HUES6 (cell line): ENCODE results near the gene NCAPG.

ENCODE experiments used
- H3K27ac ChIP-seq: 2 replicates; pipeline ENCODE4 v1.7.0; 2013; ENCODE audit warnings: low read depth, mild to moderate bottlenecking, low read length, inconsistent platforms
- H3K27me3 ChIP-seq: 2 replicates; pipeline ENCODE4 v1.6.1; 2013; ENCODE audit warnings: low read length; ENCODE audit not compliant: control insufficient read depth, insufficient read depth
- H3K36me3 ChIP-seq: 2 replicates; pipeline ENCODE4 v1.6.1; 2013; ENCODE audit warnings: low read length; ENCODE audit not compliant: control insufficient read depth, insufficient read depth
- H3K4me1 ChIP-seq: 2 replicates; pipeline ENCODE4 v1.6.1; 2013; ENCODE audit warnings: low read length; ENCODE audit not compliant: control insufficient read depth, insufficient read depth
- H3K4me3 ChIP-seq: 2 replicates; pipeline ENCODE4 v1.5.1; 2013; ENCODE audit warnings: low read depth, low read length
- H3K9ac ChIP-seq: one replicate; pipeline ENCODE4 v1.6.1; 2013; ENCODE audit warnings: mild to moderate bottlenecking, low read length
- H3K9me3 ChIP-seq: 2 replicates; pipeline ENCODE4 v1.6.1; 2013; ENCODE audit warnings: low read depth, low read length; ENCODE audit not compliant: control insufficient read depth, insufficient read depth

Gene NCAPG

DNA sequence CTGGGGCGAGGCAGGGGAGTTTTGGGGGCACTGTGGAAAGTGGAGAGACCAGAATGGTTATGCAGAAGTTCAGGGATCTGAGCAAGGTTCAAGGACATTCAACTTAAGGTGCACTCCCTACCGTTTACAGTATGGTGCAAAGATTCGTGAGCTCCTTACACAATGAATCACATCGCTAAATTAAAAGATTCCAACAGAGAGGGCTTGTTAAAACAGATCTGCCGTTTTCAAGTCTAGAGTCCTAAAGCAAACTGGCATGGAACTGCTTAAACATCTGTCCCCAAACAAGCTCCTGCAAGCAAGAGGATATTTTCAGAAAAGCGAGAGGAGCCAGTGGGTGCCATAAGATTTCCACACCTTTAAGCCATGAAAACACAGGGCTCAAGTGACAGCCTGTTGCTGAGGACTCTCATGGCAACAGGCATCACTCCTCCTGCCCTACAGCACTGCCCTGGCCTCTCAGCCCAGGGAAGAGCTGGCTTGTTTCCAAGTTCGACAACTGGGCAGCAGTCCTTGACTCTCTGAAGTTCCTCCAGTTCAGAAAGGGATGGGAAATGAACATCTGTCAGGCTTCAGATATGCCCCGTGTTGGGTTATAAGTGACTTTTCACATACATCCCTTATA is 39.4 kb upstream of the NCAPG start:
- peaks cover 11% of the 10 kb centered on the region for H3K9me3 ChIP-seq
- no peaks in the 10 kb centered on the region for H3K4me1 ChIP-seq
- H3K9ac ChIP-seq, result no peak overlapping the region
- H3K4me3 ChIP-seq, result no peak overlapping the region
- no peaks in the 10 kb centered on the region for H3K27me3 ChIP-seq
- no peak overlapping the region for H3K27ac ChIP-seq
- no peaks in the 10 kb centered on the region for H3K36me3 ChIP-seq

DNA sequence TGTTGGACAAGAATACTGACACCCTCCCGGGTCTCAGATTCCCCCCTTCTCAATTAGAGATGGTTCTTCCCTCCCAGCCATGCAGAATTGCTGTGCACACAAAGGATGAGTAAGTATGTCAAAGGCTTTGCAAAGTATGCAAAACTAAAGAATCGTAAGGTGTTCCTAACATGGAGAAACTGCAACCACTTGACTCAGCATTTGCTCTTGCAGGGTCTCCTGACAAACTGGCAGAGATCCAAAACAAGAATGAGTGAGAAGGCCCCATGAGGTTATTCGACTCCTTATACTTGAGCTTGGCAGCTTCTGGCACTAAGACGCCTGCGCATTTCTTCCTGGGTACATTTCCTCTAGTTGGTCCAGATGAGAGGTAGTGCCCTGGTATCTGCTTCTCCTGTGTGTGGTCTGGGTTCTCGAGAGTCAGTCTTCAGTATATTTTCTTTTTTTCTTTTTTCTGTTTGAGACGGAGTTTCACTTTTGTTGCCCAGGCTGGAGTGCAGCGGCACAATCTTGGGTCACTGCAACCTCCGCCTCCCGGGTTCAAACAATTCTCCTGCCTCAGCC is 37.6 kb upstream of the NCAPG start:
- Histone ChIP-seq H3K36me3 (no peaks in the 10 kb centered on the region), H3K27ac (no peak overlapping the region), H3K9me3 (peaks cover 2% of the 10 kb centered on the region; the same call in 1 of the 2 replicates), H3K27me3 (peaks cover 5% of the 10 kb centered on the region), H3K4me1 (no peaks in the 10 kb centered on the region), H3K9ac (no peak overlapping the region), H3K4me3 (no peak overlapping the region)

DNA sequence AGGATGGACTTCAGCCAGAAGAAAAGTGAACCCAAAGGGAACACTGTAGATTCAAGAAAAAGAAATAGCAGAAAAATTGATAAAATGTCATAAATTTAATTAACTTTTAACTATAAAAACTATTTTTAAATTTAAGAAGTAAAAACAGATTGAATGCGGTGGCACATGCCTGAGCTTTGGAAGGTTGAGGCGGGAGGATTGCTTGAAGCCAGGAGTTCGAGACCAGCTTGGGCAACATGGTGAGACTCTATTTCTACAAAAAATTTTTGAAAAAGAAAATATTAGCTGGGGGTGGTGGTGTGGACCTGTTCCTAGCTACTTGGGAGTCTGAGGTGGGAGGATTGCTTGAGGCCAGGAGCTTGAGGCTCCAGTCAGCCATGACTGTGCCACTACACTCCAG is 32.3 kb upstream of the NCAPG start:
- no peak overlapping the region for H3K27ac ChIP-seq
- peaks cover 56% of the 10 kb centered on the region for H3K27me3 ChIP-seq
- H3K4me3 ChIP-seq, result no peak overlapping the region
- H3K9me3 ChIP-seq, result no peaks in the 10 kb centered on the region
- H3K4me1 ChIP-seq, result peaks cover 10% of the 10 kb centered on the region
- no peak overlapping the region for H3K9ac ChIP-seq
- H3K36me3 ChIP-seq, result no peaks in the 10 kb centered on the region

DNA sequence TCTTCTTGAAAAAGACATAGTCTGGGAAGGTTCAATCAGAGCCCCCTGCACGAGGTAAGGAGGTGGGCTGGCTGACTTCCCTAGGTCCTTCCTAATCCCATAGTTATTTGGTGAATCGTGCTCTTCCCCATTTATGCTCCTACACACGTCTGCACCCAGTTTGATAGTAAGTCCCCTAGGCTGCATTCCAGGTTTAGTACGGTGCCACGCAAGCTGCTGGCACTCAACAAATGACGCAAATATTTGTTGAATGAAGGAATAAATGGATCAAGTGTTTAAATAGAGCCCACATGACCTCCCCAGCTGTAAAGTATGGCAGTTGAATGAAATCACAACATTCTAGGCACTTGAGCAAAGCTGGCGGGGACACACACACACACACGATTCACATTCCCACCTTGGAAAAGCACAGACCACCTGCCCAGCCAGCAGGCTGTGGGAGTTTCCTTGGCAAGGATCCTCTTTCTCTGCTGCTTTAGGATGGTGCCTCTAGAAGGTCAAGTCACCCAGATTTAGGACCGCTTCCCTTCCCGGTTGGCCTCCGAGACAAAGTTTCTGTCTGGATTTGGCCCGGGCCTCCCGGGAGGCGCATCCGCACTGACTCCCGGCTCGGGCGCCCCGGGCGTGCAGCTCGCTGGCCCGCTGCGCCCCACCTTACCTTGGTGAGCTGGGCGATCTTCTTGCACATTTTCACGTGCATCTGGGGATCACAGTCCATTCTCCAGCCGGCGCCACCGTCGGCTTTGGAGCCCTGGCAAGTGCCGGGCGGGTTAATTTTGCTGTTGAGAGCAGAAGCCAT is 30.1 kb upstream of the NCAPG start:
- no peaks in the 10 kb centered on the region for H3K36me3 ChIP-seq
- H3K9me3 ChIP-seq, result no peaks in the 10 kb centered on the region
- no peak overlapping the region for H3K27ac ChIP-seq
- peaks cover 10% of the 10 kb centered on the region for H3K4me1 ChIP-seq
- peaks cover 64% of the 10 kb centered on the region for H3K27me3 ChIP-seq
- H3K9ac ChIP-seq, result peak overlapping the region; percentile 3
- H3K4me3 ChIP-seq, result peak overlapping the region; percentile 60

DNA sequence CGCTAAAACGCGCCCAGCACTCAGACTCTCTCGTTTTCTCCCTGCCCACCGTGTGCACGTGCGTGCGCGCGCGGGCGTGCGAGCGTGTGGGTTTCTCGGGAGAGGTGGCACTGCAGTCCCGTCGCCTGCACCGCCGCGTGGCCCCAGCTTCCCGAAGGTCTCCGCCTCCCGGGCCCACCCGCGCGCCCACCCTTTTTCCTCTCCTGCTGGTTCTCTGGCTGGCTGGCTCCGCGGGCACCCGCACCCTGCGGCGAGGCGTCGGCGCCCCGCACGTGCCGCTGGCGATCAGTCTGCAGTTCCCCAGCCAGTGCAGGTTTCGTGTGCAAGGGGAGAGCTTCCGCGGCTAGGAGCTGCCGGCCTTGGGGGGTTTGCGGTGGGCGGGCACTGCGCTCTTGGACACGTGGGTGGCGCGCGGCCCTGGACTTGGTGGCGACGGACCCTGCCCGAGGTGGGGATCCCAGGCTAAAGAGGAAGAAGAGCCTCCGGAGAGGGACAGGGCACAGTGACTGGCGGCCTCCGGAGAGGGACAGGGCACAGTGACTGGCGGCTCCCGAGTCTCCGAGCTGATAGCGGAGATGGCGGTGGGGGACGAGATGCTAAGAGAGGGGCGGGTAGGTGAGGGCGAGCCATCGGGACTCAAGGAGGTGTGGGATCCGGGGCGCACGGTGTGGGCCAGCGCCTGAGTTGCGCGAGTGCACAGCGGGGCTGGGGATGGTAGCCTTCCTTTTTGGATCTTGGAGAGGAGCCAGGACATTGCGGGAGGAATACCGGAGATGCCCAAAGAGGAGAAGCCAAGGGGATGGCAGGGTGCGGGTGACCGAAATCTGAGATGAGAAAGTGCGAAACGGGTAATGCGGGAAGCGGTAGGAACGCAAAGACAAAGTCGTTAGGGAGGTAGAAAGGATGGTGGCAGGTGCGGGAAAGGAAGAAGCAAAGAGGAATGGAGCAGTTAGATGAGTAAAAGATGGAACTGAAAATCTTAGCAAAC is 29.2 kb upstream of the NCAPG start, which contains the start of gene FAM184B:
Gene FAM184B (minus strand): TSS at position 322 of the 988 bp plus-strand sequence. CDS start 322 bp downstream, outside the sequence.
- H3K4me1 ChIP-seq, result peaks cover 14% of the 10 kb centered on the region
- no peaks in the 10 kb centered on the region for H3K36me3 ChIP-seq
- H3K27ac ChIP-seq, result no peak within 1 kb of the TSS
- H3K4me3 ChIP-seq, result peak within 1 kb of the TSS; percentile 60
- peak within 1 kb of the TSS; percentile 7 for H3K9ac ChIP-seq
- H3K27me3 ChIP-seq, result peaks cover 64% of the 10 kb centered on the region
- no peaks in the 10 kb centered on the region for H3K9me3 ChIP-seq

DNA sequence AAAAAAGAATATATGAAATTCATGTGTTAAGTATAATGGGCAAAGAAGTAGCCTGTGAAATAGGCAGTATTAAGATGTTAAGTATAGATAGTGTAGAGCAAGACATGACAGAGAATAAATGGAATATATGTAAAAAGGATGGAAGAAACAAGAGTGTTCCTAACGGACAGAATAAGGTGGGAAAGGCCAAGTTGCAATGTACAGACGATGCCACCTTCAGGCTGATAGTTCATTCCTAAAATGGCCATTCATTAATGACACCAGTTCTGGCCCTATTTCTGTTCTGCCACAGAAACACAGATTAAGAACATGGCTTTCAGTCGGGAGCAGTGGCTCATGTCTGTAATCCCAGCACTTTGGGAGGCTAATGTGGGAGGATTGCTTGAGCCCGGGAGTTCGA is 24.9 kb upstream of the NCAPG start:
- no peak overlapping the region for H3K4me3 ChIP-seq
- no peak overlapping the region for H3K27ac ChIP-seq
- no peaks in the 10 kb centered on the region for H3K36me3 ChIP-seq
- no peaks in the 10 kb centered on the region for H3K9me3 ChIP-seq
- peaks cover 33% of the 10 kb centered on the region for H3K27me3 ChIP-seq
- peaks cover 9% of the 10 kb centered on the region for H3K4me1 ChIP-seq
- no peak overlapping the region for H3K9ac ChIP-seq

DNA sequence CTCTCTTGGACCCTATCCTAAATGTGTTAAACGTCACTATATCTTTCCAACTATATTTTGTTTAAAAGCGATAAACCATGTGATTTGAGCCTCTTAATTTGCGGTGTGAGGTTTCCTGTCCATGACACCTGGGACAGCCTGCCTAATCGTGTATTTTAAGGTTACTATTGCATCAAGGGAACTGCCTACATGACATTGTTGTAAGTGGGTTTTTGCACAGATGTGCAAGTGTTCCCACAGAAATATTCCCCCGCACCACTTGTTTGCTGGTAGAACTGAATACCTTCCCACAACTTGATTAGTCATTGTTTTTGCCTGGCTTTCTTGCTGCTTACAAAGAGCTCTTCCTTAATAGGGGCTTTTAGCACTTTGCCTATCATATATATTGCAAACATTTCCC is 24.2 kb upstream of the NCAPG start:
- Histone ChIP-seq H3K9ac (no peak overlapping the region), H3K36me3 (no peaks in the 10 kb centered on the region), H3K9me3 (no peaks in the 10 kb centered on the region), H3K27me3 (peaks cover 26% of the 10 kb centered on the region), H3K4me3 (no peak overlapping the region), H3K4me1 (peaks cover 7% of the 10 kb centered on the region; the same call in 1 of the 2 replicates), H3K27ac (no peak overlapping the region)

DNA sequence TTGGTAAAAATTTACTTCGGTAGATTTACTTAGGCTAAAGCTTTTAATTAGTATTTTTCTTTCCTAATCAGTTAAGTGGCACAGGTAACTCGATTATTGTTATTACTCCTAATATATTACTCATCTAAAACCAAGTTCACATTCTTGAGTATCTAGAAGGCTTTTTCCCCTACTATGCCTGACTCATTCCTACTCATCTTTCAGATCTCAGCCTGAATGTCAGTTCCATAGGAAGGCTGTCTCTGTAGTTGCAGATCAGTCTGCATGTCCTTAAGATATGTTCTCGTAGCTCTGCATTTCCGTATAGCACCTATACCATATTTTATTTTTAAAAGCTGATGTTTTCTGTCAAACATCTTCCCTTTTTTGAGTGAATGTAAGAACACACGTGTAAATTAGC is 23.5 kb upstream of the NCAPG start:
- Histone ChIP-seq H3K9me3 (no peaks in the 10 kb centered on the region), H3K9ac (no peak overlapping the region), H3K27me3 (peaks cover 19% of the 10 kb centered on the region), H3K27ac (no peak overlapping the region), H3K36me3 (no peaks in the 10 kb centered on the region), H3K4me3 (no peak overlapping the region), H3K4me1 (peaks cover 4% of the 10 kb centered on the region; the same call in 1 of the 2 replicates)

DNA sequence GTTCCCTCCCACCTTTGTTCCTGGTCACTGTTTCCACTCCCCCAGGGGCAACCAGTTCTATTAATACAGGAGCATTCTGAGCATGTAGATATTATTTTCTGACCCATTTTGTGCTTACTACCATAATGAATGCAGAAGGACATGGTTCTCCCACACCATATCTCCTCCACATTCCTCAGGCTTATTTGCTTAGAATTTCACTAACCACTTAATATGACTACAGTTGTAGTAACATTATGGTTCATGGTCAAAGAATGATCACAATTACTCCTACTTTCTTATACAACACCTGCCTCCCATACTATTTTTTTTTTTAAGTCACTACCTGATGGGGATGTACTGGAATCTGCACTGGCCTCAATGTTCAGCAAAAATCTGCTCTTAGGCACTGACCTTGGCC is 21.8 kb upstream of the NCAPG start:
- no peak overlapping the region for H3K27ac ChIP-seq
- 0 out of 2 replicates have a peak, but pooled peaks cover 2% of the 10 kb centered on the region for H3K27me3 ChIP-seq
- no peaks in the 10 kb centered on the region for H3K9me3 ChIP-seq
- no peak overlapping the region for H3K4me3 ChIP-seq
- no peak overlapping the region for H3K9ac ChIP-seq
- H3K36me3 ChIP-seq, result no peaks in the 10 kb centered on the region
- peaks cover 4% of the 10 kb centered on the region; the same call in 1 of the 2 replicates for H3K4me1 ChIP-seq

DNA sequence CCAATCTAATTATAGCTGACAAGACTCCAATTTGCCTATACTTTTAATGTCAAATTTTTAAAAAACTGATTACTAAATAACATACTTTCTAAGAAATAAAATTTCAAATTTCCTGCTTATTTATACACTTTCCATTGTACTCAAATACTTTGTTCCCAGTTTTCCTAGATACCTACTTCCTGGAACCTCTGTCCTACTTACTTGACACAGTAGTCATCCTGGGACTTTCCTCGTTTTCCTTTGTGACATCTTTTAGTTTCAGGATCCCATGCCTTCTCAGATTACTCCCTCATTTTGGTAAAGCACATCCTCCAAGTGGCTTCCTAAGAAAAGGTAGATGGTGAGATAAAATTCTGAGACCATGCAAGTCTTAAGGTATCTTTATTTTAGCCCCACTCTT is 16.0 kb upstream of the NCAPG start:
- Histone ChIP-seq H3K4me1 (no peaks in the 10 kb centered on the region), H3K9me3 (no peaks in the 10 kb centered on the region), H3K4me3 (no peak overlapping the region), H3K27ac (no peak overlapping the region), H3K27me3 (no peaks in the 10 kb centered on the region), H3K9ac (no peak overlapping the region), H3K36me3 (peaks cover 5% of the 10 kb centered on the region; the same call in 1 of the 2 replicates)
